GM19455 (cell line): ENCODE data around the gene ANKRD30B.
"Not testable (repeated sequence)": the region's sequence is repeated elsewhere in the genome, so short reads cannot be mapped to it uniquely, and the experiment has no call there.

ENCODE experiments used
- ATAC-seq: cut with Tn5 transposase; IDR thresholded peaks from one replicate; pipeline ENCODE4 v1.9.1; 2021; ENCODE audit not compliant: unreplicated experiment

The ANKRD30B gene

GRCh38 chr18:14747513-14748474, at the start of gene ANKRD30B:
ANKRD30B (plus strand) TSS chr18:14748172; CDS start chr18:14748420, 248 bp downstream.
- no peak for ATAC-seq

- ATAC-seq, result not testable (repeated sequence)
These were observed 46.5 kb upstream of the ANKRD30B start for GRCh38 chr18:14701286-14702040.

- ATAC-seq, result not testable (repeated sequence)
These were observed 38.2 kb upstream of the ANKRD30B start for GRCh38 chr18:14709761-14710160.

- ATAC-seq, result not testable (repeated sequence)
These were observed 26.4 kb upstream of the ANKRD30B start for GRCh38 chr18:14721569-14721968.

- ATAC-seq, result not testable (repeated sequence)
These were observed 8.9 kb upstream of the ANKRD30B start for GRCh38 chr18:14739056-14739455.

- no peak for ATAC-seq
These were observed 1.1 kb upstream of the ANKRD30B start for GRCh38 chr18:14746897-14747296.

GRCh38 chr18:14748496-14748895, 524 bp downstream of the ANKRD30B start:
- ATAC-seq, result no peak

- not testable (repeated sequence) for ATAC-seq
These were observed 15.6 kb downstream of the ANKRD30B start for GRCh38 chr18:14763566-14763965.

GRCh38 chr18:14767474-14767873, 19.5 kb downstream of the ANKRD30B start:
- ATAC-seq, result no peak

- no peak for ATAC-seq
These were observed 20.3 kb downstream of the ANKRD30B start for GRCh38 chr18:14768241-14768640.

- ATAC-seq, result no peak
These were observed 21.4 kb downstream of the ANKRD30B start for GRCh38 chr18:14769381-14769780.

GRCh38 chr18:14776801-14777200, 28.8 kb downstream of the ANKRD30B start:
- no peak for ATAC-seq

GRCh38 chr18:14781671-14782070, 33.7 kb downstream of the ANKRD30B start:
- ATAC-seq, result no peak

GRCh38 chr18:14784133-14784532, 36.2 kb downstream of the ANKRD30B start:
- no peak for ATAC-seq

GRCh38 chr18:14796876-14797275, 48.9 kb downstream of the ANKRD30B start:
- not testable (repeated sequence) for ATAC-seq

- ATAC-seq, result not testable (repeated sequence)
These were observed 50.2 kb downstream of the ANKRD30B start for GRCh38 chr18:14797969-14798764.

GRCh38 chr18:14811081-14811480, 63.1 kb downstream of the ANKRD30B start:
- not testable (repeated sequence) for ATAC-seq

GRCh38 chr18:14826972-14827632, 79.1 kb downstream of the ANKRD30B start:
- ATAC-seq, result not testable (repeated sequence)

GRCh38 chr18:14841607-14842006, 93.6 kb downstream of the ANKRD30B start:
- ATAC-seq, result not testable (repeated sequence)

- not testable (repeated sequence) for ATAC-seq
These were observed 103.6 kb downstream of the ANKRD30B start for GRCh38 chr18:14851533-14851932.
